Measurements from ENCODE around the gene ADAMTS13.
A peak's percentile ranks its signal among the peaks of the same experiment; 100 is the strongest.

ADAMTS13 gene

GRCh38 chr9:133474853-133475252 is 52.7 kb downstream of the ADAMTS13 start:
- no peak for DNase-seq

- no peak for DNase-seq
These were observed 53.3 kb downstream of the ADAMTS13 start for GRCh38 chr9:133475292-133476012.

GRCh38 chr9:133476036-133476931 is 54.1 kb downstream of the ADAMTS13 start:
- no peak for DNase-seq

- DNase-seq = no peak
These were observed 54.8 kb downstream of the ADAMTS13 start for GRCh38 chr9:133476941-133477340.

GRCh38 chr9:133477461-133477860 is 55.3 kb downstream of the ADAMTS13 start:
- DNase-seq = no peak

- DNase-seq = peak; percentile 15
These were observed 56.1 kb downstream of the ADAMTS13 start for GRCh38 chr9:133477992-133478850.

GRCh38 chr9:133478851-133479711 is 56.9 kb downstream of the ADAMTS13 start, which contains the start of gene SLC2A6:
SLC2A6 (minus strand) TSS chr9:133479099; CDS start chr9:133479059, 40 bp downstream.
- peak; percentile 78 for DNase-seq

- DNase-seq = no peak
These were observed 61.4 kb downstream of the ADAMTS13 start for GRCh38 chr9:133483611-133484010.

- no peak for DNase-seq
These were observed 62.7 kb downstream of the ADAMTS13 start for GRCh38 chr9:133484671-133485437.

- no peak for DNase-seq
These were observed 63.5 kb downstream of the ADAMTS13 start for GRCh38 chr9:133485531-133486260.

GRCh38 chr9:133487331-133487725 is 65.2 kb downstream of the ADAMTS13 start:
- DNase-seq = no peak

GRCh38 chr9:133488686-133489252 is 66.6 kb downstream of the ADAMTS13 start:
- no peak for DNase-seq

GRCh38 chr9:133489253-133490190 is 67.4 kb downstream of the ADAMTS13 start:
- DNase-seq = no peak

- no peak for DNase-seq
These were observed 68.1 kb downstream of the ADAMTS13 start for GRCh38 chr9:133490201-133490681.

- no peak for DNase-seq
These were observed 68.9 kb downstream of the ADAMTS13 start for GRCh38 chr9:133490865-133491655.

- DNase-seq = no peak
These were observed 69.4 kb downstream of the ADAMTS13 start for GRCh38 chr9:133491656-133491925.

- DNase-seq = no peak
These were observed 70.2 kb downstream of the ADAMTS13 start for GRCh38 chr9:133492061-133493021.

Data from fibroblast of skin of right biceps (primary cell).